GM15510 (cell line): ENCODE measurements around the gene CDHR5.

Experiments
- POLR2A ChIP-seq: IDR thresholded peaks from 3 replicates; pipeline ENCODE4 v1.6.1; 2011; ENCODE audit warnings: borderline replicate concordance; ENCODE audit not compliant: insufficient read length; ENCODE audit errors: extremely low read depth

CDHR5 gene

DNA sequence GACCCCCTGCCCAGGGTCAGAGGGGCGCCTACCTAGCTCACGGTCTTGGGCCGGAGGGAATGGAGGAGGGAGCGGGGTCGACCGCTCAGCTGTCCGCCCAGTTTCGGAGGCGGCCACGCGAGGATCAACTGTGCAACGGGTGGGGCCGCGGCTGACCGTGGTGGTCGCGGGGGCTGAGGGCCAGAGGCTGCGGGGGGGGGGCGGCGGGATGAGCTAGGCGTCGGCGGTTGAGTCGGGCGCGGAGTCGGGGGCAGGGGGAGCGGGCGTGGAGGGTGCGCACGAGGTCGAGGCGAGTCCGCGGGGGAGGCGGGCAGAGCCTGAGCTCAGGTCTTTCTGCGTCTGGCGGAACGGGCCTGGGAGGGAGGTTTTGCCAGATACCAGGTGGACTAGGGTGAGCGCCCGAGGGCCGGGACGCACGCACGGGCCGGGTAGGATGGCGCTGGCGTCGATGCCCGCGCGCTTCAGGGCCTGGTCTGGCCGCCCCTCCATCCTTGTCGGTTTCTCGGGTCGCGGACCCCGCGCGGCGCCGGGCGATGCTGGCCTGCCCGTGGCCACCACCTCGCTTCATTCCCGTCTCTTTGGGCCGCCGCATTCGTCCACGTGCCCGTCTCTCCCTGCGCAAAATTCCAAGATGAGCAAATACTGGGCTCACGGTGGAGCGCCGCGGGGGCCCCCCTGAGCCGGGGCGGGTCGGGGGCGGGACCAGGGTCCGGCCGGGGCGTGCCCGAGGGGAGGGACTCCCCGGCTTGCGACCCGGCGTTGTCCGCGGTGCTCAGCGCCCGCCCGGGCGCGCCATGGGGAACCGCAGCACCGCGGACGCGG is 12.0 kb upstream of the CDHR5 start, which contains the start of gene DRD4:
Gene DRD4, plus strand, starts transcription at position 759 of the 822 bp plus-strand sequence. Its CDS starts 36 bp downstream, at position 795.
- TF ChIP-seq POLR2A: no peak

DNA sequence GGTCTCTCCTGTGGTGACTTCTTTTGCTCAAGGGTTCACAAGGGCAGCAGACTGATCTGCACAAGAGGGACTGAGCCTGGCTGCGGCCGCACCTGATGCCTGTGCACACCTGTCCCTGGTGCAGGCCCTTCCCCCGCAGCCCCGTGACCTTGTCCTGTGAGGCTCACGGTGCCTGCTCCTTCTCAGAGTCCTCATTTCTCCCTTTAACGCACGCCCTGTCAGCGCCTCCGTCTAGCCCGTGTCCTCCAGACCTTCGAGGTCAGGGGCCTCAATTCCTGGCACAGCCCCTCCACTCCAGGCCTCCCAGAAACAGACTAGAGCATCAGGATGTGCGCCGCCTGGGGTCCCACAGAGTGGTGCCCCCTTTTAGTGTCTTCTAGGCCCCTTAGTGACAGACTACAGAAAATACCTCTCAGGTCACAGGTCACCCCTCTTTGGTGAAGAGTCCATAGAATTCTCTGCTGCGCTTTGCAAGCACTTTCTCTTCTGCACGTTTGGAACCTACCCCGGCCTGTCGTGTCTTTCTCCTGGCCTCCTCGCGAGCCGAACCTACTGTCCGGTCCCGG is 11.3 kb upstream of the CDHR5 start:
- TF ChIP-seq POLR2A: no peak

GRCh38 chr11:630871-631270 is 6.1 kb upstream of the CDHR5 start:
- no peak for TF ChIP-seq POLR2A

DNA sequence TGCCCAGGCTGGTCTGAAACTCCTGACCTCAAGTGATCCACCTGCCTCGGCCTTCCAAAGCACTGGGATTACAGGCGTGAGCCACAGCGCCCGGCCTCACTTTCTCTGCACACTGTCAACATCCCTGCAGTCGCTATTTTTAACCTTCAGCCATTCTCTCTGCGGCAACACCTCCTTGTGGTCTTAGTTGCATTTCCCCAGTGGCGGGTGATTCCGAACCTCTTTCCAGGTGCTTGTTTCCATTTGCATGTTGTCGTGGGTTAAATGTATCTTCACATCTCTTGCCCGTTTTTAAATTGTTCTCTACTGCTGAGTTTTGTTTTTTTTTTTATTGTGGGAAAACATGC is 4.5 kb upstream of the CDHR5 start:
- no peak for TF ChIP-seq POLR2A

GRCh38 chr11:628056-628455 is 3.3 kb upstream of the CDHR5 start:
- no peak for TF ChIP-seq POLR2A

DNA sequence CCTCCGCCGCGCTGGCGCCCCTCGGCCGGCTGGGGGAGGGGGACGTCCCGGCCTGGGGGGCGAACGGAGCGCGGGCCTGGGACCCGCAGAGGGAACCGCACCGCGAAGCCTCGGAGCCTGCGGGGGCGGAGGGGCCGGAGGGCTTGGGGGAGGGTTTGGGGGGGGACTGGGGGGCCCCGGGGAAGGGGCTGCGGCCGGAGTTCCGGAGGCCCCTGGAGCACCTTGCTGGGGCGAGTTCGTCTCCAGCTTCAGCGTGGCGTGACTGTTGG is 2.5 kb upstream of the CDHR5 start:
- no peak for TF ChIP-seq POLR2A

GRCh38 chr11:626475-627307 is 1.9 kb upstream of the CDHR5 start, which contains the start of gene SCT:
Gene SCT (minus strand): TSS chr11:627181. CDS start chr11:627143, 38 bp downstream.
- no peak for TF ChIP-seq POLR2A

DNA sequence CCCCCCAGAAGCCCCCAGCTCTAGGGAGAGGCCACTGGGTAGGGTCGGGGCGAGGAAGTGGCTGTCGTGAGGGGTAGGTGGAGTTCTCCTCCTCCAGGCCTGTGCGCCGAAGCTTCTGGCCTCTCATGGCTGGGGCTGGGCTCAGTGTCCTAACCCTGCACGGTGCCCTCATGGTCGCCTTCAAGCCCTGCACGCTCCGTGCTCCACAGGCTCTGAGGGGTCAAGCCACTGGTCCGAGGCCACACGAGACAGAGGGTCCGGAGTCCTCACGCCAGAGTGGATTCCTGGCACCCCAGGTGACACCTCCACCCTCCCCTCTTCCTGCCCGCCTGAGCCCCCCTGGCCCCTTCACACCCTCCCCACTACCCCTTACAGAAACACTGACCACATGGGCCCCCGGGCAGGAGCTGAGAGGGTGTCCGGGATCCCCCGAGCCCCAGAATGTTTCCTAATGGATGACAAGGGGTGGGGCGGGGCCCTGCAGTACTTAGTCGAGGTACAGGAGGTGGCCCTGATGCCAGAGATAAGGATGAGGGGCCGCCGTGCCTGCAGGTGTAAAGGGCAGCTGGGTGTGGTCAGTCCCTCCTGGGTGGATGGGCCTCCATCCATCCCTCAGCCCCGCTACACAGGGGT is 997 bp upstream of the CDHR5 start:
- TF ChIP-seq POLR2A: no peak

GRCh38 chr11:623999-624704 is 603 bp downstream of the CDHR5 start:
- TF ChIP-seq POLR2A: no peak

- TF ChIP-seq POLR2A: no peak
Observed at GRCh38 chr11:623349-623869, 1.3 kb downstream of the CDHR5 start.

DNA sequence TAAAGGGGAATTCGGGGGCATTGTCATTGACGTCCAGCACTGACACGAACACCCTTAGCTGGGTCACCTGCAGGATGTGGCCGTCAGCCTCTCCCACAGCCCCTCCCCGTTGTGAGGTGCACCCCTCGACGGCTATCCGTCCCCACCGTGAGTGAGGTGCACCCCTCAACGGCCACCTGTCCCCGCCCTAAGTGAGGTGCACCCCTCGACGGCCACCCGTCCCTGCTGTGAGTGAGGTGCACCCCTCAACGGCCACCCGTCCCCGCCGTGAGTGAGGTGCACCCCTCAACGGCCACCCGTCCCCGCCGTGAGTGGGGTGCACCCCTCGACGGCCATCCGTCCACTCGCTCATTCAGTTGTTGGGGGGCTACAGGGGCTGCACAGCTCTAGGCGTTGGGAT is 2.9 kb downstream of the CDHR5 start:
- no peak for TF ChIP-seq POLR2A

- no peak for TF ChIP-seq POLR2A
Observed at GRCh38 chr11:620935-621814, 3.6 kb downstream of the CDHR5 start.

GRCh38 chr11:620201-620600 is 4.6 kb downstream of the CDHR5 start:
- no peak for TF ChIP-seq POLR2A
